Trophoblast cell (in vitro differentiated cells and primary cell): ENCODE measurements around the gene UBE2C.

ENCODE experiments used
- DNase-seq, 2 donors: peaks; one replicate each; pipeline ENCODE4 v3.0.0-alpha.2; 2016
- H2AFZ ChIP-seq: 2 replicates; pipeline ENCODE4 v1.6.1; 2013; ENCODE audit warnings: low read length, moderate library complexity, mild to moderate bottlenecking; ENCODE audit not compliant: insufficient read depth, poor library complexity
- H2AK5ac ChIP-seq: 2 replicates; pipeline ENCODE4 v1.6.1; 2013; ENCODE audit warnings: mild to moderate bottlenecking, low read length
- H2BK120ac ChIP-seq: 2 replicates; pipeline ENCODE4 v1.6.1; 2013; ENCODE audit warnings: low read length, mild to moderate bottlenecking, moderate library complexity; ENCODE audit not compliant: insufficient read depth, poor library complexity
- H2BK12ac ChIP-seq: 2 replicates; pipeline ENCODE4 v1.6.1; 2013; ENCODE audit warnings: mild to moderate bottlenecking, low read length, moderate library complexity
- H2BK5ac ChIP-seq: 2 replicates; pipeline ENCODE4 v1.6.1; 2013; ENCODE audit warnings: low read length, low read depth, moderate library complexity, mild to moderate bottlenecking; ENCODE audit not compliant: poor library complexity
- H3K14ac ChIP-seq: 2 replicates; pipeline ENCODE4 v1.6.1; 2013; ENCODE audit warnings: mild to moderate bottlenecking, low read length
- H3K18ac ChIP-seq: 2 replicates; pipeline ENCODE4 v1.6.1; 2013; ENCODE audit warnings: mild to moderate bottlenecking, low read length
- H3K23ac ChIP-seq: 2 replicates; pipeline ENCODE4 v1.6.1; 2013; ENCODE audit warnings: low read length
- H3K27ac ChIP-seq: 2 replicates; pipeline ENCODE4 v1.5.1; 2013; ENCODE audit warnings: low read depth, mild to moderate bottlenecking, inconsistent platforms, low read length, moderate library complexity
- H3K27me3 ChIP-seq: 2 replicates; pipeline ENCODE4 v1.6.1; 2013; ENCODE audit warnings: inconsistent platforms, mild to moderate bottlenecking, low read length, moderate library complexity; ENCODE audit not compliant: insufficient read depth
- H3K36me3 ChIP-seq, 2 experiments: 1 replicate in 1 of 2; 2 replicates in 1 of 2; pipeline ENCODE4 v1.6.1; 2013; ENCODE audit warnings: low read length in 2 of 2, mild to moderate bottlenecking in 2 of 2, moderate library complexity in 1 of 2; ENCODE audit not compliant: insufficient read depth in 2 of 2, control insufficient read depth in 1 of 2
- H3K4ac ChIP-seq: 2 replicates; pipeline ENCODE4 v1.6.1; 2013; ENCODE audit warnings: low read depth, mild to moderate bottlenecking, low read length, moderate library complexity
- H3K4me1 ChIP-seq, 2 experiments: 1 replicate in 1 of 2; 2 replicates in 1 of 2; pipeline ENCODE4 v1.6.1; 2013; ENCODE audit warnings: low read length in 2 of 2, mild to moderate bottlenecking in 2 of 2, moderate library complexity in 1 of 2; ENCODE audit not compliant: insufficient read depth in 2 of 2, control insufficient read depth in 1 of 2
- H3K4me2 ChIP-seq: 2 replicates; pipeline ENCODE4 v1.6.1; 2013; ENCODE audit warnings: inconsistent platforms, mild to moderate bottlenecking, low read length, moderate library complexity
- H3K4me3 ChIP-seq: 2 replicates; pipeline ENCODE4 v1.5.1; 2013; ENCODE audit warnings: mild to moderate bottlenecking, low read depth, low read length, inconsistent platforms
- H3K79me1 ChIP-seq: one replicate; pipeline ENCODE4 v1.6.1; 2013; ENCODE audit warnings: low read length
- H3K79me2 ChIP-seq: 2 replicates; pipeline ENCODE4 v1.6.1; 2013; ENCODE audit warnings: low read length, mild to moderate bottlenecking; ENCODE audit not compliant: control insufficient read depth, insufficient read depth, poor library complexity
- H3K9ac ChIP-seq: 2 replicates; pipeline ENCODE4 v1.6.1; 2013; ENCODE audit warnings: mild to moderate bottlenecking, low read length
- H3K9me3 ChIP-seq: 2 replicates; pipeline ENCODE4 v1.6.1; 2013; ENCODE audit warnings: low read depth, mild to moderate bottlenecking, control low read depth, inconsistent platforms, low read length; ENCODE audit not compliant: insufficient read depth
- H4K12ac ChIP-seq: 2 replicates; pipeline ENCODE4 v1.6.1; 2013; ENCODE audit warnings: low read depth, mild to moderate bottlenecking, low read length, moderate library complexity
- H4K8ac ChIP-seq: 2 replicates; pipeline ENCODE4 v1.6.1; 2013; ENCODE audit warnings: low read depth, mild to moderate bottlenecking, low read length, moderate library complexity
- H4K91ac ChIP-seq: one replicate; pipeline ENCODE4 v1.6.1; 2013; ENCODE audit warnings: low read depth, mild to moderate bottlenecking, low read length, moderate library complexity
- WGBS: extraction: QIAGEN DNeasy Blood & Tissue Kit; methylation state at CpG from one replicate; pipeline ENCODE4 v1.1.7; 2013; ENCODE audit warnings: missing lambda C conversion rate; ENCODE audit not compliant: insufficient read length, insufficient coverage; ENCODE audit errors: extremely low coverage; 5-methylcytosine and 5-hydroxymethylcytosine counted together

Gene UBE2C

DNA sequence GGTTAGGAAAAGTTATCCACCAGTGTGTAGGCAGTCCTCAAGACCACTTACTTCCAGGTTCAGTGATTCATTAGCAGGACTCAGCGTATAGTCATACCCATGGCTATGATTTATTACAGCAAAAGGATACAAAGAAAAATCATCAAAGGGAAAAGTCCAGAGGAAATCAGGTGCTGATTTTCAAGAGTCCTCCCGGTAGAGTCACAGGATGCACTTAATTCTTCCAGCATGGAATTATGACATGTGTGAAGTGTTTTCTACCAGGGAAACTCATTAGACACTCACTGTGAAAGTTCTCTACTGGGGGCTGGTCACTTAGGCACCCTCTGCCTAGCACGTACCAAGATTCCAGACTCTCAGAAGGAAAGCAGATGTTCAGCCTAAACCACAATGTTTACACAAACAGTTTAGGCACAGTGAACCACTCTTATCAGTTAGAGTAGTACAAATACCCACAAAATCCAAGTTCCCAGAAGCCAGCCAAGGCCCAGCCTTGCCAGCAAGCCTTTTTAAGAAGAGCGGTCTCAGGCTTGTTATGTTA lies 31.0 kb upstream of the UBE2C start:
- Histone ChIP-seq H2BK12ac (no peak overlapping the region), H2BK120ac (no peak overlapping the region), H2BK5ac (no peak overlapping the region), H4K91ac (no peak overlapping the region), H3K14ac (no peak overlapping the region), H3K23ac (no peak overlapping the region), H3K79me2 (no peaks in the 10 kb centered on the region), H2AK5ac (no peak overlapping the region), H3K36me3 (no peaks in the 10 kb centered on the region), H3K9me3 (peaks cover 1% of the 10 kb centered on the region), H3K27ac (no peak overlapping the region), H3K27me3 (no peaks in the 10 kb centered on the region), H3K4me3 (no peak overlapping the region), H3K4me2 (no peak overlapping the region), H3K4ac (no peak overlapping the region), H4K12ac (no peak overlapping the region), H3K79me1 (no peaks in the 10 kb centered on the region), H3K9ac (no peak overlapping the region), H4K8ac (no peak overlapping the region), H3K4me1 (no peaks in the 10 kb centered on the region), H2AFZ (no peak overlapping the region), H3K18ac (no peak overlapping the region)
- WGBS: no CpG with 5 or more reads among the region's 4 CpGs
- peak in 1 of 2 donors; percentile 56 for DNase-seq

DNA sequence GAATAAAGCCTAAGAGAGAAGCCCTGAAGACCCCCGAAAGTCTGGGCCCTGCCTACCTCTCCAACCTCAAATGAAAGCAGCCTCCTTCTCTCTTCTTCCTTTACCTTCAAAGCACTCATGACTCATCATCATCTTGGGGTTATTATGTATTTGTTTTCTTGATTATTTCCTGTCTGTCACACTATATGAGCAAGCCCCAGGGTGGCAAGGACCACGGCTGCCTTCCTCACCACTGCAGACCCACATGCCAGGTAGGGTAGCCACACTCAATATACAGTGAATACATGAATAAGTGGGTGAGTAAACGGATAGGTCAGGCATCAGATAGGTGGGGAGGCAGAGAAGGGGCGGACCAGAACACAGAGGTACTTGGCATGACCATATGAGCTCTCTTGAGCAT lies 29.6 kb upstream of the UBE2C start:
- Histone ChIP-seq H2BK120ac (no peak overlapping the region), H3K27ac (no peak overlapping the region), H3K4me1 (no peaks in the 10 kb centered on the region), H4K8ac (no peak overlapping the region), H3K79me2 (no peaks in the 10 kb centered on the region), H3K4me3 (no peak overlapping the region), H2BK12ac (no peak overlapping the region), H3K4ac (no peak overlapping the region), H2AFZ (no peak overlapping the region), H4K91ac (no peak overlapping the region), H3K4me2 (no peak overlapping the region), H3K9me3 (no peaks in the 10 kb centered on the region), H3K9ac (no peak overlapping the region), H3K79me1 (no peaks in the 10 kb centered on the region), H3K14ac (no peak overlapping the region), H4K12ac (no peak overlapping the region), H2BK5ac (no peak overlapping the region), H3K27me3 (no peaks in the 10 kb centered on the region), H2AK5ac (no peak overlapping the region), H3K36me3 (no peaks in the 10 kb centered on the region), H3K18ac (no peak overlapping the region), H3K23ac (no peak overlapping the region)
- no CpG with 5 or more reads among the region's 4 CpGs for WGBS
- DNase-seq: no peak

DNA sequence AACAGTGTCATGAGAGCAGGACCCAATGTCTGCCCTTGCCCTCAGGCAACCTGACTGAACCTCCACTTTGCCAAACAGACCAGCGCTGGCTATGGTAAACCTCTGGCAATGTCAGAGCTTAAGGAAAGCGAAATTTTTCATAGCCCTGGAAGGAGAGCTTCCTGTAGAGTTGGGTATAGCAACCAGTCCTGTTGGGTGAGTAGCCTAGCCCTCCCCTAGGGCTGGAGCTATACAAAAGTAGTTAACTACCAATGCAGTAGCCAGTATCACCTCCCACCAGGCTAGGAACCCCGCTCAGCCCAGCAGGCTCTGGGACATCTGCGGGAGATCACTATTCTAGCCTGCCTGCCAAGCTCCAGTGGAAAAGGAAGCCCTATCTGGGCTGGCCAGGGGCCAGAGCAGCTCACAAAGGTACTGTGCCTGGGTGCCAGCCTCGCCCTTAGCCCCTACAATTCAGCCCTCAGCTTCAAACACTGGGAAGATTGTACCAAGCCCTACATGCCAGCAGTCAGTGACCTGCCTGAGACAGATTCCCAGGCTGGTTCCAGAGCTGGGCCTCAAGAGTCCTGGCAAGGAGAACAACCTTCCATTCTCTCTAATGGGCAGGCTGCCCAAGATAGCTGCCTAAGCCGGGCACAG lies 28.7 kb upstream of the UBE2C start:
- no peak overlapping the region for H2AFZ ChIP-seq
- peak in 1 of 2 donors; percentile 26 for DNase-seq
- H3K14ac ChIP-seq: no peak overlapping the region
- H3K4me1 ChIP-seq: no peaks in the 10 kb centered on the region
- no peak overlapping the region for H4K12ac ChIP-seq
- H3K27ac ChIP-seq: no peak overlapping the region
- no peaks in the 10 kb centered on the region for H3K27me3 ChIP-seq
- no peak overlapping the region for H2AK5ac ChIP-seq
- no peak overlapping the region for H3K9ac ChIP-seq
- no peaks in the 10 kb centered on the region for H3K79me2 ChIP-seq
- H2BK5ac ChIP-seq: no peak overlapping the region
- no peak overlapping the region for H4K91ac ChIP-seq
- no peak overlapping the region for H3K4ac ChIP-seq
- no peak overlapping the region for H3K4me3 ChIP-seq
- no peak overlapping the region for H2BK120ac ChIP-seq
- no peak overlapping the region for H2BK12ac ChIP-seq
- WGBS: no CpG with 5 or more reads among the region's 6 CpGs
- no peak overlapping the region for H3K4me2 ChIP-seq
- H3K23ac ChIP-seq: no peak overlapping the region
- no peak overlapping the region for H4K8ac ChIP-seq
- H3K79me1 ChIP-seq: no peaks in the 10 kb centered on the region
- no peaks in the 10 kb centered on the region for H3K36me3 ChIP-seq
- H3K9me3 ChIP-seq: no peaks in the 10 kb centered on the region
- no peak overlapping the region for H3K18ac ChIP-seq

GRCh38 chr20:45788351-45788750 lies 24.1 kb upstream of the UBE2C start:
- Histone ChIP-seq H3K79me1 (peaks cover 4% of the 10 kb centered on the region), H3K18ac (no peak overlapping the region), H3K36me3 (no peaks in the 10 kb centered on the region), H3K27ac (no peak overlapping the region), H3K4me2 (no peak overlapping the region), H3K9ac (no peak overlapping the region), H3K27me3 (no peaks in the 10 kb centered on the region), H3K4me3 (no peak overlapping the region), H3K79me2 (peaks cover 5% of the 10 kb centered on the region), H3K4me1 (peaks cover 3 to 9% of the 10 kb centered on the region in 2 experiments), H3K14ac (no peak overlapping the region), H2AFZ (no peak overlapping the region), H2BK12ac (no peak overlapping the region), H2BK120ac (no peak overlapping the region), H3K23ac (no peak overlapping the region), H3K9me3 (no peaks in the 10 kb centered on the region), H2AK5ac (no peak overlapping the region), H3K4ac (no peak overlapping the region), H4K8ac (no peak overlapping the region), H4K12ac (no peak overlapping the region), H4K91ac (no peak overlapping the region), H2BK5ac (no peak overlapping the region)
- no CpG with 5 or more reads among the region's 3 CpGs for WGBS
- no peak for DNase-seq
